Mesendoderm (in vitro differentiated cells): Measurements from ENCODE around the gene KRTAP5-8.
"Not testable (repeated sequence)": the region's sequence is repeated elsewhere in the genome, so short reads cannot be mapped to it uniquely, and the experiment has no call there.

Experiments
- DNase-seq: peaks from one replicate; pipeline ENCODE4 v3.0.0; 2013
- H2AK5ac ChIP-seq: 2 replicates; pipeline ENCODE4 v1.6.1; 2013; ENCODE audit warnings: low read length, inconsistent platforms
- H2BK120ac ChIP-seq: 2 replicates; pipeline ENCODE4 v1.6.1; 2013; ENCODE audit warnings: low read depth, mild to moderate bottlenecking, low read length, moderate library complexity, mixed read lengths
- H2BK15ac ChIP-seq: replicated peaks from 2 replicates; pipeline ENCODE4 v1.6.1; 2013; ENCODE audit warnings: low read depth, mild to moderate bottlenecking, moderate library complexity
- H2BK5ac ChIP-seq: 2 replicates; pipeline ENCODE4 v1.6.1; 2013; ENCODE audit warnings: low read length, inconsistent platforms
- H3K18ac ChIP-seq: 2 replicates; pipeline ENCODE4 v1.6.1; 2013; ENCODE audit warnings: mild to moderate bottlenecking, low read length, mixed read lengths
- H3K23ac ChIP-seq: one replicate; pipeline ENCODE4 v1.6.1; 2013; ENCODE audit warnings: low read length
- H3K27ac ChIP-seq: 2 replicates; pipeline ENCODE4 v1.5.1; 2013; ENCODE audit warnings: low read depth, mild to moderate bottlenecking, inconsistent platforms, low read length, moderate library complexity
- H3K27me3 ChIP-seq: 2 replicates; pipeline ENCODE4 v1.6.1; 2013; ENCODE audit warnings: low read length, control low read depth, mild to moderate bottlenecking, inconsistent platforms; ENCODE audit not compliant: insufficient read depth, poor library complexity
- H3K36me3 ChIP-seq: 2 replicates; pipeline ENCODE4 v1.6.1; 2013; ENCODE audit warnings: low read length, inconsistent platforms; ENCODE audit not compliant: control insufficient read depth, insufficient read depth
- H3K4ac ChIP-seq: one replicate; pipeline ENCODE4 v1.6.1; 2013; ENCODE audit warnings: low read depth, mild to moderate bottlenecking, low read length, moderate library complexity
- H3K4me1 ChIP-seq: 2 replicates; pipeline ENCODE4 v1.6.1; 2013; ENCODE audit warnings: low read depth, low read length, inconsistent platforms; ENCODE audit not compliant: control insufficient read depth
- H3K4me2 ChIP-seq: 2 replicates; pipeline ENCODE4 v1.6.1; 2013; ENCODE audit warnings: low read length
- H3K4me3 ChIP-seq: 2 replicates; pipeline ENCODE4 v1.5.1; 2013; ENCODE audit warnings: mild to moderate bottlenecking, low read length
- H3K56ac ChIP-seq: one replicate; pipeline ENCODE4 v1.6.1; 2013; ENCODE audit warnings: low read length
- H3K79me1 ChIP-seq: 2 replicates; pipeline ENCODE4 v1.6.1; 2013; ENCODE audit warnings: low read length, inconsistent platforms
- H3K79me2 ChIP-seq: 2 replicates; pipeline ENCODE4 v1.6.1; 2013; ENCODE audit warnings: mild to moderate bottlenecking, low read length; ENCODE audit not compliant: control insufficient read depth, insufficient read depth
- H3K9ac ChIP-seq: 2 replicates; pipeline ENCODE4 v1.6.1; 2013; ENCODE audit warnings: low read length, inconsistent platforms
- H4K5ac ChIP-seq: one replicate; pipeline ENCODE4 v1.6.1; 2013; ENCODE audit warnings: low read length
- H4K8ac ChIP-seq: one replicate; pipeline ENCODE4 v1.6.1; 2013; ENCODE audit warnings: low read depth, mild to moderate bottlenecking, control low read depth, low read length, moderate library complexity
- WGBS: extraction: QIAGEN DNeasy Blood & Tissue Kit; methylation state at CpG from one replicate; pipeline ENCODE4 v1.1.7; 2013; ENCODE audit warnings: low lambda C conversion rate, missing lambda C conversion rate; ENCODE audit not compliant: insufficient coverage; ENCODE audit errors: extremely low coverage; 5-methylcytosine and 5-hydroxymethylcytosine counted together

KRTAP5-8 gene

DNA sequence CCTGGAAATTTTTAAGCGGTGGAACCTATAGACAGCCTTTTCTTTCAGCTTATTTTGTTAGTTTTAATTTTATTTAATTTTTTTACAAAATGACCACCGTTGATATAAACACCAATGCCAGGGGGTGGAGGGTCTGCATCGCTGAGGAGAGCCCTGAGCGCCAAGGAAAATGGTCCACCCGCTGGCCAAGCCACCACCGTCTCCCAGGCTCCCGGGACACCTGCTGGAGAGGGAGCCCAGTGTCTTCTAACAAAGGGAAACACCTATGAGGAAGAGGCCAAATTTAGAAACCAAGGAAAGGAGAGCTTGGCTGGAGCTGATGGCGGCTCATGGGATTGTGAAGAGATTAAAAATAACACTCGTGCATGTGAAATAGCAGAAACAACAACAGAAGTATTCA, 288 bp upstream of the KRTAP5-8 start:
- H3K79me2 ChIP-seq: no peaks in the 10 kb centered on the region
- no peaks in the 10 kb centered on the region for H3K27me3 ChIP-seq
- H4K8ac ChIP-seq: no peak overlapping the region
- no peaks in the 10 kb centered on the region for H3K4me1 ChIP-seq
- H3K56ac ChIP-seq: no peak overlapping the region
- no peak overlapping the region for H2AK5ac ChIP-seq
- H3K36me3 ChIP-seq: no peaks in the 10 kb centered on the region
- no peak overlapping the region for H3K4ac ChIP-seq
- H3K23ac ChIP-seq: no peak overlapping the region
- H2BK120ac ChIP-seq: no peak overlapping the region
- no peak overlapping the region for H2BK15ac ChIP-seq
- no CpG with 5 or more reads among the region's 9 CpGs for WGBS
- H3K79me1 ChIP-seq: no peaks in the 10 kb centered on the region
- no peak overlapping the region for H4K5ac ChIP-seq
- no peak for DNase-seq
- H3K27ac ChIP-seq: no peak overlapping the region
- no peak overlapping the region for H3K18ac ChIP-seq
- H3K4me2 ChIP-seq: no peak overlapping the region
- H3K4me3 ChIP-seq: no peak overlapping the region
- H2BK5ac ChIP-seq: no peak overlapping the region
- H3K9ac ChIP-seq: no peak overlapping the region

DNA sequence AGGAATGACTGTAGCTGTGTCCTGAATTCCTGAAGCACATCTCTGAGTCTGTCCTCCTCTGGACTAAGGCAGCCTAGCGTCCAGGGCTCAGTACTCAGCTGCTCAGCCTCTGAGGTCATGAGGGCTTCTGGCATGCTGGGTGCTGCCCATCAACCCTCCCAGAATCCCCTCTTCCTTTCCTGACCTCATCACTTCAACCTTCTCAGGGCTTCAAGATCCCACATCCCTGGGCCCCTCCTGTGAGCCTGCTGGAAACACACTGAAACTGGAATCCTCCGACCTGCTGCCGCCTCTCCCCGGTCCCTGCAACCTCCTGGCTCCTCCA, 803 bp downstream of the KRTAP5-8 start:
- Histone ChIP-seq H4K8ac (no peak overlapping the region), H2BK15ac (no peak overlapping the region), H3K4ac (no peak overlapping the region), H3K4me3 (no peak overlapping the region), H2AK5ac (no peak overlapping the region), H3K56ac (no peak overlapping the region), H3K4me2 (no peak overlapping the region), H3K27me3 (no peaks in the 10 kb centered on the region), H3K4me1 (no peaks in the 10 kb centered on the region), H3K27ac (no peak overlapping the region), H3K79me1 (no peaks in the 10 kb centered on the region), H2BK120ac (no peak overlapping the region), H3K9ac (no peak overlapping the region), H3K23ac (no peak overlapping the region), H4K5ac (no peak overlapping the region), H2BK5ac (no peak overlapping the region), H3K79me2 (no peaks in the 10 kb centered on the region), H3K36me3 (no peaks in the 10 kb centered on the region), H3K18ac (no peak overlapping the region)
- peak; percentile 30 for DNase-seq
- WGBS: no CpG with 5 or more reads among the region's 4 CpGs

DNA sequence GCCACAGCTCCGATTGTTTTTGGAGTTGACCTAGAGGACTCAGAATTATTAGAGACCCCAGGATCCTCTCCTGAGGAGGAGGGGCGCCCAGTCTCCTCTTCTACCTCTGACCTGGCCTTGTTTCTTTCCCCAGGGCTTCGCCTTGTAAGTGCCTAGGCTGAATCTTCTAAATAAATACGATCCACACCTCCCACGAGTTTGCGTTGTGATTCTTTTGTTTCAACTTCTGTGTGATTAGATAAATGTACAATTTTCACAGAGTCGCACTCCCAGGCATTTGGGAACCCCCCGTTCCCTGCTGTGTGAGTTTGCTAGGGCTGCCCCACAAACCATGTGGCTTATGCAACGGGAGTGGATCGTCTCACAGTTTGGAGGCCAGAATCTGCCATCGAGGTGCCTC, 1.2 kb downstream of the KRTAP5-8 start:
- Histone ChIP-seq H2BK15ac (no peak overlapping the region), H3K56ac (no peak overlapping the region), H2AK5ac (no peak overlapping the region), H4K8ac (no peak overlapping the region), H2BK5ac (no peak overlapping the region), H2BK120ac (no peak overlapping the region), H3K27me3 (no peaks in the 10 kb centered on the region), H3K4me3 (no peak overlapping the region), H3K4ac (no peak overlapping the region), H3K79me2 (no peaks in the 10 kb centered on the region), H3K27ac (no peak overlapping the region), H3K4me1 (no peaks in the 10 kb centered on the region), H3K79me1 (no peaks in the 10 kb centered on the region), H3K18ac (no peak overlapping the region), H3K23ac (no peak overlapping the region), H4K5ac (no peak overlapping the region), H3K4me2 (no peak overlapping the region), H3K9ac (no peak overlapping the region), H3K36me3 (no peaks in the 10 kb centered on the region)
- no peak for DNase-seq
- no CpG with 5 or more reads among the region's 11 CpGs for WGBS

DNA sequence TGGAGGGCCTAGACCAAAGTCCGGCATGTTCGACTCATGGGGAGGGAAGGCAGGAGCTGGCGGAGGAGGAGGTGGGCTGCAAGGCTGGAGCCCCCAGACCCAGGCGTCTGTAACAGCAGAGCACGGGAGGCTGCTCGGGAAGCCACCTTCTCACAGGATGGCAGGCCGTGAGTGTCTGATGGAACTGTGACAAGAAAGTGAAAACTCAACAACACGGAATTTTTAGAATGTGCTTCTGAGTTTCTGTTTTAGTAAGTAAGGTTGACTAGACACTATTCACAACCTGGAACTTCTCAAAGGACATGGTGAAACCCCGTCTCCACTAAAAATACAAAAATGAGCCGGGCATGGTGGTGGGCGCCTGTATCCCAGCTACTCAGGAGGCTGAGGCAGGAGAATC, 2.1 kb downstream of the KRTAP5-8 start:
- no CpG with 5 or more reads among the region's 11 CpGs for WGBS
- H4K5ac ChIP-seq, H2BK120ac ChIP-seq, H3K79me1 ChIP-seq, H4K8ac ChIP-seq, H3K56ac ChIP-seq, H2BK15ac ChIP-seq, H3K9ac ChIP-seq, H3K4me2 ChIP-seq, DNase-seq, H2BK5ac ChIP-seq, H3K23ac ChIP-seq, H3K27ac ChIP-seq, H2AK5ac ChIP-seq, H3K79me2 ChIP-seq, H3K4me3 ChIP-seq, H3K36me3 ChIP-seq, H3K4ac ChIP-seq, H3K4me1 ChIP-seq, H3K27me3 ChIP-seq, H3K18ac ChIP-seq: not testable (repeated sequence)

DNA sequence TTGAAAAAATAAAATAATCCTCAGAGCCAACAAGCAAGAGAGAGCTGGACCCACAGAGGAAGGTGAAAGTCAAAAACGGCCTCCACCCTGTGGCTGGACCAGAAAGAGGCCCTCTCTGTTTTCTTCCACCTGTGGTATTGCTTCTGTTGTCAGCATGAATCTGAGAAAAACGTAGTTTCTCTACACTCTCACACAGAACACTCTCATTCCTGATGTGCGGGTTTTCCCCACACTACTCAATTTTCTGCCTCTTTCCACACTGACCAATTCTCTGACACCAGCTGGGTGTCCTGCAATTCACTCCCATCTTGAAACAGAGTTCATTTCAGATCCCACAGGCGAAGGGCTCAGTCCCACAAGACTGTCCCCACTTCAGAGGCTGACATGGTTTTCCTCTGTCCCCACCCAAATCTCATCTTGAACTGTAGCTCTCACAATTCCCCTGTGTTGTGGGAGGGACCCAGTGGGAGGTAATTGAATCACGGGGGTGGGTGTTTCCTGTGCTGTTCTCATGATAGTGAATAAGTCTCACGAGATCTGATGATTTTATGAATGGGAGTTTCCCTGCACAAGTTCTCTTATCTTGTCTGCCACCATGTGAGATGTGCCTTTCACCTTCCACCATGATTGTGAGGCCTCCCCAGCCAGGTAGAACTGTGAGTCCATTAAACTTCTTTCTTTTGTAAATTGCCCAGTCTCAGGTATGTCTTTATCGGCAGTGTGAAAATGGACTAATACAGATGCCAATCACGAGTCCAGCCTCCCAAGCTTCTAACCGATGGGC, 2.9 kb downstream of the KRTAP5-8 start:
- WGBS: no CpG with 5 or more reads among the region's 9 CpGs
- H3K27me3 ChIP-seq, H3K18ac ChIP-seq, H3K79me2 ChIP-seq, H3K4me1 ChIP-seq, H3K79me1 ChIP-seq, H2AK5ac ChIP-seq, H3K56ac ChIP-seq, H3K4me2 ChIP-seq, H3K27ac ChIP-seq, H3K4ac ChIP-seq, H2BK5ac ChIP-seq, H3K23ac ChIP-seq, H4K8ac ChIP-seq, H2BK120ac ChIP-seq, H4K5ac ChIP-seq, DNase-seq, H2BK15ac ChIP-seq, H3K4me3 ChIP-seq, H3K36me3 ChIP-seq, H3K9ac ChIP-seq: not testable (repeated sequence)

DNA sequence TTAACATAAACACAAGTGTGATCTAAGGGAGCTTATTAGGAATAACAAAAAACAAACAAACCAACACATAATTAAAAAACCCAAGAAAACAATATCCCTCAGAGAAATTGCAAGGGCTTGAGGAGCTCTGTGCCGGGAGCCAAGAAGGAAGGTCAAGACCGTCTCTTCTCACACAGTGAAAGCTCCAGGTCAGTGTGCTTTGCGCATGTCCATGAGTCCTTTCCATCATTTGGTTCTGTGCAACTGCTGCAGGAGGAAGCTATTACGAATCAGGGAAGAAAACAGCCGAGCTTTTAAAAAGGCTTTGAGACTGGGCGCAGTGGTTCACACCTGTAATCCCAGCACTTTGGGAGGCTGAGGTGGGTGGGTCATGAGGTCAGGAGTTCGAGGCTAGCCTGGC, 4.6 kb downstream of the KRTAP5-8 start:
- Histone ChIP-seq H3K36me3 (no peaks in the 10 kb centered on the region), H3K4ac (no peak overlapping the region), H3K23ac (no peak overlapping the region), H2BK5ac (no peak overlapping the region), H2BK15ac (no peak overlapping the region), H3K27me3 (no peaks in the 10 kb centered on the region), H3K27ac (no peak overlapping the region), H3K4me2 (no peak overlapping the region), H4K8ac (no peak overlapping the region), H4K5ac (no peak overlapping the region), H3K4me3 (no peak overlapping the region), H3K18ac (no peak overlapping the region), H3K79me1 (no peaks in the 10 kb centered on the region), H3K4me1 (peaks cover 1% of the 10 kb centered on the region), H2BK120ac (no peak overlapping the region), H2AK5ac (no peak overlapping the region), H3K79me2 (no peaks in the 10 kb centered on the region), H3K56ac (no peak overlapping the region), H3K9ac (no peak overlapping the region)
- DNase-seq: no peak
- no CpG with 5 or more reads among the region's 7 CpGs for WGBS
